Measurements from ENCODE around the gene ZNF493.

Gene ZNF493

GRCh38 chr19:21463449-21464105 is 66.6 kb downstream of the ZNF493 start:
- no peak for DNase-seq

GRCh38 chr19:21466627-21467026 is 69.7 kb downstream of the ZNF493 start:
- DNase-seq: no peak

DNA sequence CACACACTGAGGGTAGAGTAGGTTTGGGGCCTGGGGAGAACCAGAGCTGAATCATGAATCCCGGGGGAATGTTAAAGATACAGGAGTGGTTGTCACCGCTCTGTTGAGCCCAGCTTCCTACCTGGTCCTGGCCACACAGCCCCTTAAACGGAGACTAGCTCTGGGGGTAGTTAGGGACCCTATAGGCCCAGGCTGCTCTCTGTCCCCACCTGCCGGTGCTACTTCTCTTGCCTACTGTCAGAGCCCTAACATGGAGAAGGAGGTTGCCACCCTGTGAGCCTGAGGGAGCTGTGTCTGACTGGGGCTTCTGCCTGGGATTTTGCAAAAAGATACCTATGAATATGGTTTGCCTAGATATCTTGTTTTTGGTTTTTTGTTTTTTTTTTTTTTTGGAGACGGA is 71.9 kb downstream of the ZNF493 start:
- DNase-seq: no peak

DNA sequence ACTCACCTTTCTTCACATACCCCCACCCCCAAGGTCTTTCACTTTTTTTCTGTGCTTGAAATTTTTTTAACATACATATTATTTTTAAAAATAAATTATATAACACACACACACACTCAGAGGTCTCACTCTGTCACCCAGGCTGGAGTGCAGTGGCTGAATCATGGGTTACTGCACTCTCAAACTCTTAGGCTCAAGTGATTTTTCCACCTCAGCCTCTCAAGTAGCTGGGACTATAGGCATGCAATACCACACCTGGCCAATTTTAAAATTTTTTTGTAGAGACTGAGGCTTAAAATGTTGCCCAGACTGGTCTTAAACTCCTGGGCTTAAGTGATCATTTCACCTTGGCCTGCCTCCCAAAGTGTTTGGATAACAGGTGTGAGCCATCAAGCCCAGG is 75.6 kb downstream of the ZNF493 start:
- DNase-seq: no peak

DNA sequence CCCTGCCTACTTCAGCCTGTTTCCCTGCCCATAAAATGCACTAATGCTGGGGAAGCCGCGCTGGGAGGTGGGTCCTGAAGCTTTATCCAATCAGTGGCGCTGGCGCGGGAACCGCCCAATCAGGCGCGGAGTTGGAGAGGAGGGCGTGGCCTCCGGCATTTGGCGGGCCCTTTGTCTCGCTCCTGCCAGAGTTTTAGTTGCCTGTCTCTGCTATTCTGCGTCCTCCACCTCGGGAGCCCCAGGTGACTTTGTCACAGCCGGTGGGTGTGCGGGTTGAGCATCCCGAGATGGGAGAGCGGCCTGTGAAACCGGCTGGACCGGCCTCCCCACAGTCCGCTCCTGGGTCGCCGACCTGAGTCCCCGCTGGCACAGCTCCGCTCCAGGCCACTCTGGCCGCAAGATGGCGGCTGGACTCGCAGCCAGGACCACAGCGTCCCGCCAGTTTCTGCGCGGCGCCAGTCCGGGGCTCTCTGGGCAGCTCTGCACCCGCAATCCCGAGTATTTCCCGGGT is 77.8 kb downstream of the ZNF493 start:
- no peak for DNase-seq
